ENCODE measurements around the gene IFITM10.

The IFITM10 gene

GRCh38 chr11:1763796-1764661 is 13.6 kb upstream of the IFITM10 start, which contains the start of gene CTSD:
Gene CTSD (minus strand): TSS chr11:1763927. CDS start chr11:1763859, 68 bp downstream.
- DNase-seq (ENCODE audit: low read depth in 2 of 2): peak; percentile 37 to 41

- DNase-seq (ENCODE audit: low read depth in 2 of 2): no peak
Measured at GRCh38 chr11:1763336-1763795, 13.0 kb upstream of the IFITM10 start.

- no peak for DNase-seq (ENCODE audit: low read depth in 2 of 2)
Measured at GRCh38 chr11:1762537-1763302, 12.3 kb upstream of the IFITM10 start.

GRCh38 chr11:1761857-1762536 is 11.6 kb upstream of the IFITM10 start:
- DNase-seq (ENCODE audit: low read depth in 2 of 2): no peak

GRCh38 chr11:1761110-1761856 is 10.9 kb upstream of the IFITM10 start:
- DNase-seq (ENCODE audit: low read depth in 2 of 2): no peak

GRCh38 chr11:1760351-1761109 is 10.1 kb upstream of the IFITM10 start:
- DNase-seq (ENCODE audit: low read depth in 2 of 2): no peak

GRCh38 chr11:1759851-1760220 is 9.4 kb upstream of the IFITM10 start:
- no peak for DNase-seq (ENCODE audit: low read depth in 2 of 2)

- DNase-seq (ENCODE audit: low read depth in 2 of 2): no peak
Measured at GRCh38 chr11:1759151-1759850, 8.9 kb upstream of the IFITM10 start.

- no peak for DNase-seq (ENCODE audit: low read depth in 2 of 2)
Measured at GRCh38 chr11:1758611-1759150, 8.3 kb upstream of the IFITM10 start.

GRCh38 chr11:1757861-1758610 is 7.6 kb upstream of the IFITM10 start:
- no peak for DNase-seq (ENCODE audit: low read depth in 2 of 2)

- DNase-seq (ENCODE audit: low read depth in 2 of 2): no peak
Measured at GRCh38 chr11:1756791-1757771, 6.7 kb upstream of the IFITM10 start.

- DNase-seq (ENCODE audit: low read depth in 2 of 2): no peak
Measured at GRCh38 chr11:1755692-1756561, 5.5 kb upstream of the IFITM10 start.

- no peak for DNase-seq (ENCODE audit: low read depth in 2 of 2)
Measured at GRCh38 chr11:1755344-1755691, 4.9 kb upstream of the IFITM10 start.

- no peak for DNase-seq (ENCODE audit: low read depth in 2 of 2)
Measured at GRCh38 chr11:1754376-1755150, 4.2 kb upstream of the IFITM10 start.

GRCh38 chr11:1753929-1754305 is 3.5 kb upstream of the IFITM10 start:
- DNase-seq (ENCODE audit: low read depth in 2 of 2): no peak

- no peak for DNase-seq (ENCODE audit: low read depth in 2 of 2)
Measured at GRCh38 chr11:1753229-1753928, 3.0 kb upstream of the IFITM10 start.

All from fibroblast of skin of left quadriceps (primary cell).